ENCODE results near the gene CACNG8.
"Not testable (repeated sequence)": the region's sequence is repeated elsewhere in the genome, so short reads cannot be mapped to it uniquely, and the experiment has no call there.

CACNG8 gene

DNA sequence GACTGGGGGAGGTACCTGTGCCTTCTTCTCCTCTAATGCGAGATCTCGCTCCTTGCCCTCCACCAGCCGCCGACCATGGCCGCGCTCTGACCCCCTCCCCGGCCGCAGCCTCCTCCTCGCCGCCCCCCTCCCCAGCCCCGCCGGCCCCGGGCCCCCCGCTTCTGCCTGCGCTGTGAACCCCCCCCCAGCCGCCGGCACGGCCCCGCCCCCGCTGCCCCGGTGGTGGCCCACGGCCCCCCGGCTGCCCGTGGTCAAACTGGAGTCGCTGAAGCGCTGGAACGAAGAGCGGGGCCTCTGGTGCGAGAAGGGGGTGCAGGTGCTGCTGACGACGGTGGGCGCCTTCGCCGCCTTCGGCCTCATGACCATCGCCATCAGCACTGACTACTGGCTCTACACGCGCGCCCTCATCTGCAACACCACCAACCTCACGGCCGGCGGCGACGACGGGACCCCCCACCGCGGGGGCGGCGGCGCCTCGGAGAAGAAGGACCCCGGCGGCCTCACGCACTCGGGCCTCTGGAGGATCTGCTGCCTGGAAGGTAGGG lies at the start of gene CACNG8:
CACNG8 (plus strand) TSS at position 51 of the 545 bp plus-strand sequence.
- Mint-ChIP-seq H3K4me1 (peaks cover 12% of the 10 kb centered on the region), H3K27ac (ENCODE audit: low read depth) (no peak within 1 kb of the TSS), H3K9me3 (no peaks in the 10 kb centered on the region), H3K27me3 (peaks cover 93% of the 10 kb centered on the region), H3K4me3 (no peak within 1 kb of the TSS), H3K36me3 (ENCODE audit: insufficient read depth) (peaks cover 1% of the 10 kb centered on the region)
- DNase-seq (ENCODE audit: low spot score in 2 of 2) (no peak), ATAC-seq (replicated peaks; ENCODE audit: extremely low read depth, poor library complexity, severe bottlenecking) (no peak)

- no peak for DNase-seq (ENCODE audit: low spot score in 2 of 2)
- peaks cover 2% of the 10 kb centered on the region for H3K36me3 Mint-ChIP-seq (ENCODE audit: insufficient read depth)
- ATAC-seq (replicated peaks; ENCODE audit: extremely low read depth, poor library complexity, severe bottlenecking): no peak
- no peak overlapping the region for H3K4me3 Mint-ChIP-seq
- no peak overlapping the region for H3K27ac Mint-ChIP-seq (ENCODE audit: low read depth)
- peaks cover 6% of the 10 kb centered on the region for H3K9me3 Mint-ChIP-seq
- peaks cover 62% of the 10 kb centered on the region for H3K27me3 Mint-ChIP-seq
- no peaks in the 10 kb centered on the region for H3K4me1 Mint-ChIP-seq
Observed at GRCh38 chr19:53915000-53915399, 47.7 kb upstream of the CACNG8 start.

- peaks cover 2% of the 10 kb centered on the region for H3K36me3 Mint-ChIP-seq (ENCODE audit: insufficient read depth)
- peaks cover 6% of the 10 kb centered on the region for H3K9me3 Mint-ChIP-seq
- DNase-seq (ENCODE audit: low spot score in 2 of 2): no peak
- H3K27ac Mint-ChIP-seq (ENCODE audit: low read depth): no peak overlapping the region
- no peak overlapping the region for H3K4me3 Mint-ChIP-seq
- H3K27me3 Mint-ChIP-seq: peaks cover 52% of the 10 kb centered on the region
- no peaks in the 10 kb centered on the region for H3K4me1 Mint-ChIP-seq
- no peak for ATAC-seq (replicated peaks; ENCODE audit: extremely low read depth, poor library complexity, severe bottlenecking)
Observed at GRCh38 chr19:53916004-53916403, 46.7 kb upstream of the CACNG8 start.

GRCh38 chr19:53917356-53917755 lies 45.4 kb upstream of the CACNG8 start:
- Mint-ChIP-seq H3K4me3 (no peak overlapping the region), H3K36me3 (ENCODE audit: insufficient read depth) (no peaks in the 10 kb centered on the region), H3K27ac (ENCODE audit: low read depth) (no peak overlapping the region), H3K4me1 (no peaks in the 10 kb centered on the region), H3K9me3 (peaks cover 6% of the 10 kb centered on the region), H3K27me3 (peaks cover 38% of the 10 kb centered on the region)
- ATAC-seq (replicated peaks; ENCODE audit: extremely low read depth, poor library complexity, severe bottlenecking) (no peak), DNase-seq (ENCODE audit: low spot score in 2 of 2) (no peak)

GRCh38 chr19:53927739-53928138 lies 35.0 kb upstream of the CACNG8 start:
- no peaks in the 10 kb centered on the region for H3K4me1 Mint-ChIP-seq
- H3K27ac Mint-ChIP-seq (ENCODE audit: low read depth): no peak overlapping the region
- no peak overlapping the region for H3K4me3 Mint-ChIP-seq
- ATAC-seq (replicated peaks; ENCODE audit: extremely low read depth, poor library complexity, severe bottlenecking): no peak
- peaks cover 2% of the 10 kb centered on the region for H3K36me3 Mint-ChIP-seq (ENCODE audit: insufficient read depth)
- DNase-seq (ENCODE audit: low spot score in 2 of 2): no peak
- peaks cover 5% of the 10 kb centered on the region for H3K9me3 Mint-ChIP-seq
- H3K27me3 Mint-ChIP-seq: no peaks in the 10 kb centered on the region

GRCh38 chr19:53936029-53936428 lies 26.7 kb upstream of the CACNG8 start:
- Mint-ChIP-seq H3K9me3 (no peaks in the 10 kb centered on the region), H3K36me3 (ENCODE audit: insufficient read depth) (no peaks in the 10 kb centered on the region), H3K27ac (ENCODE audit: low read depth) (no peak overlapping the region), H3K4me3 (no peak overlapping the region), H3K4me1 (no peaks in the 10 kb centered on the region), H3K27me3 (peaks cover 41% of the 10 kb centered on the region)
- ATAC-seq (replicated peaks; ENCODE audit: extremely low read depth, poor library complexity, severe bottlenecking) (no peak), DNase-seq (ENCODE audit: low spot score in 2 of 2) (no peak)

DNA sequence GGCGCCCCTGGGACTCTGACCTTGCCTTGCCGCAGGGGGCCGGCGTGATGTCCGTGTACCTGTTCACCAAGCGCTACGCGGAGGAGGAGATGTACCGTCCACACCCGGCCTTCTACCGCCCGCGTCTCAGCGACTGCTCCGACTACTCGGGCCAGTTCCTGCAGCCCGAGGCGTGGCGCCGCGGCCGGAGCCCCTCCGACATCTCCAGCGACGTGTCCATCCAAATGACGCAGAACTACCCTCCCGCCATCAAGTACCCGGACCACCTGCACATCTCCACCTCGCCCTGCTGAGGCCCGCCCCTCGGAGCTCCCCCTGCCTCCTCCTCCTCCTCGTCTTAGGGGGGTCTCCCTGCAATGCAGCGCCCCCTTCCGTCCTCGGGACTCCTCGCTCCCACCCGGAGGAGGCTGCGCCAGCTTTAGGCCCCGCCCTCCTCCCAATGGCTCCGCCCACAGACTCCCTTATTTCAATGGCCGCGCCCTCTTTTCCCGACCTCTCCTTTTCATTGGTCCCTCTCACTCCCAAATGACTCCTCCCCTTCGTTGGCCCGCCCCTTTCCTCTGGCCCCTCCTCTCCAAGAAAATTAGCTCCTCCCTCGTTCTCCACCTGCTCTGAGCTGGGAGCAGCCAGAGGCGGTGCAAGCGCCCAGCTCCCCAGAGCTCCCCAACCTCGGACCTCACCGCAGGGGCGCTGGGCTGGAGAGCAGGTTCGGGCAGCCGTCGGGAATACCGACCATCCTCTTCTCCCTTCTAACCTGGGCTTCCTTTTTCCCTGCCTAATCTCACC lies 20.5 kb upstream of the CACNG8 start:
- Mint-ChIP-seq H3K36me3 (ENCODE audit: insufficient read depth) (no peaks in the 10 kb centered on the region), H3K27ac (ENCODE audit: low read depth) (no peak overlapping the region), H3K9me3 (peaks cover 5% of the 10 kb centered on the region), H3K27me3 (peaks cover 84% of the 10 kb centered on the region), H3K4me3 (no peak overlapping the region), H3K4me1 (peaks cover 8% of the 10 kb centered on the region)
- ATAC-seq (replicated peaks; ENCODE audit: extremely low read depth, poor library complexity, severe bottlenecking) (no peak), DNase-seq (ENCODE audit: low spot score in 2 of 2) (no peak)

DNA sequence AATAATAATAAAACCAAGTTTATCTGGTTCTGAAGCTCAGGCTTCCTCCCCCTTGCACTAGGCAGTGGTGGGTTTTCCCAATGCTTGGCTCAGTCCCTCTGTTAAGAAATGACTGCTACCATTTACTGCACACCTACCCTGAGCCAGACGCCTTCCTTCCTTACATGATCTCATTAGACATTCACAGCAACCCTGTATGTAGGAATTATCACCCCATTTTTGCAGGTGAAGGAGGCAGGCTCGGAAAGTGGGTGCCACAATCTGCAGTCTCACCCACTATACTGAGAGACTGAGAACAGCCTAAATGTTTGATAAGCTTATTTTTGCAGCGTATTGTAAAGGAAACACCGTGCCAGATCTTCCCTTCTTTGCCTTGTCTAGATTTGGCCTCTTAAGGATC lies 18.3 kb upstream of the CACNG8 start:
- no peak for DNase-seq (ENCODE audit: low spot score in 2 of 2)
- Mint-ChIP-seq H3K9me3 (peaks cover 5% of the 10 kb centered on the region), H3K4me3 (no peak overlapping the region), H3K27me3 (peaks cover 77% of the 10 kb centered on the region), H3K4me1 (peaks cover 8% of the 10 kb centered on the region), H3K27ac (ENCODE audit: low read depth) (no peak overlapping the region), H3K36me3 (ENCODE audit: insufficient read depth) (no peaks in the 10 kb centered on the region)
- no peak for ATAC-seq (replicated peaks; ENCODE audit: extremely low read depth, poor library complexity, severe bottlenecking)

- H3K4me1 Mint-ChIP-seq: peaks cover 8% of the 10 kb centered on the region
- peaks cover 5% of the 10 kb centered on the region for H3K9me3 Mint-ChIP-seq
- no peaks in the 10 kb centered on the region for H3K36me3 Mint-ChIP-seq (ENCODE audit: insufficient read depth)
- peaks cover 72% of the 10 kb centered on the region for H3K27me3 Mint-ChIP-seq
- ATAC-seq (replicated peaks; ENCODE audit: extremely low read depth, poor library complexity, severe bottlenecking) (no peak), DNase-seq (ENCODE audit: low spot score in 2 of 2) (no peak)
- no peak overlapping the region for H3K27ac Mint-ChIP-seq (ENCODE audit: low read depth)
- H3K4me3 Mint-ChIP-seq: no peak overlapping the region
Observed at GRCh38 chr19:53944933-53945332, 17.8 kb upstream of the CACNG8 start.

DNA sequence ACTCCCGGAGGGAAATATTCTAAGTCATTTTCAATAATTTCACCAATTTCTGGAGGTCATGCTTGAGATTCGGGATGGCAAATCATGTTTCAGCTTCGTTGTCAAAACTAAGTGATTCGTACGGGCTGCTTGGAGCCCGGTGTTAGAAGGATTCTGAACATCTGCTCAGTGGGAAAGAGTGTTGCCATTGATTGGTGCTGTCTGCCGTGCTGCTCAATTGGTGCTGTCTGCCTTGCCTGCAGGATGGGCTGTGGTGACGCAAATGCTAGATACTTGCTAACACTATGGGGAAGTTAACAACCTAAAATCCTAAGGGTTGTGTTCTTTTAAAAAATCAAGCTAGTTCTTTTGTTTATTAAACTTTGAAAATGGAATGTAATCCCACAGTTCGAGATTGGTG lies 17.3 kb upstream of the CACNG8 start:
- no peak for ATAC-seq (replicated peaks; ENCODE audit: extremely low read depth, poor library complexity, severe bottlenecking)
- H3K4me1 Mint-ChIP-seq: peaks cover 8% of the 10 kb centered on the region
- H3K27ac Mint-ChIP-seq (ENCODE audit: low read depth): no peak overlapping the region
- no peak overlapping the region for H3K4me3 Mint-ChIP-seq
- H3K9me3 Mint-ChIP-seq: peaks cover 5% of the 10 kb centered on the region
- no peak for DNase-seq (ENCODE audit: low spot score in 2 of 2)
- no peaks in the 10 kb centered on the region for H3K36me3 Mint-ChIP-seq (ENCODE audit: insufficient read depth)
- H3K27me3 Mint-ChIP-seq: peaks cover 67% of the 10 kb centered on the region

- H3K4me3 Mint-ChIP-seq: no peak overlapping the region
- DNase-seq (ENCODE audit: low spot score in 2 of 2) (no peak), ATAC-seq (replicated peaks; ENCODE audit: extremely low read depth, poor library complexity, severe bottlenecking) (no peak)
- H3K27ac Mint-ChIP-seq (ENCODE audit: low read depth): no peak overlapping the region
- H3K36me3 Mint-ChIP-seq (ENCODE audit: insufficient read depth): no peaks in the 10 kb centered on the region
- peaks cover 5% of the 10 kb centered on the region for H3K9me3 Mint-ChIP-seq
- H3K4me1 Mint-ChIP-seq: peaks cover 8% of the 10 kb centered on the region
- peaks cover 61% of the 10 kb centered on the region for H3K27me3 Mint-ChIP-seq
Observed at GRCh38 chr19:53945998-53946397, 16.7 kb upstream of the CACNG8 start.

- Mint-ChIP-seq H3K9me3 (peaks cover 3% of the 10 kb centered on the region), H3K4me3 (no peak overlapping the region), H3K4me1 (peaks cover 6% of the 10 kb centered on the region), H3K36me3 (ENCODE audit: insufficient read depth) (no peaks in the 10 kb centered on the region), H3K27me3 (peaks cover 60% of the 10 kb centered on the region), H3K27ac (ENCODE audit: low read depth) (no peak overlapping the region)
- DNase-seq (ENCODE audit: low spot score in 2 of 2) (no peak), ATAC-seq (replicated peaks; ENCODE audit: extremely low read depth, poor library complexity, severe bottlenecking) (no peak)
Observed at GRCh38 chr19:53947624-53948023, 15.1 kb upstream of the CACNG8 start.

DNA sequence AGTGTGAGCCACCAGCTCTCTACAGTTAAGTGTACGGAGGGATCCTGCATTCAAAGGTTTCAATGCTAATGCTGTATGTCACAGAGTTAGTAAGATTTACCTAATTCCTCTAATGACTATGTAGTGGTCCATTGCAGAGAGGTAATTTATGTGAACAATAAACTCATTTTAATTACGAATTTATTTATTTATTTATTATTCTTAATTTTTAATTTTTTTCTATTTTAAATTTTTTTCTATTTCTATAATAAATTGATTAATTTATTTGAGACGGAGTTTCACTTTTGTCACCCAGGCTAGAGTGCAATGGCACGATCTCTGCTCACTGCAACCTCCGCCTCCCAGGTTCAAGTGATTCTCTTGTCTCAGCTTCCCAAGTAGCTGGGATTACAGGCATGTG lies 14.1 kb upstream of the CACNG8 start:
- not testable (repeated sequence) for ATAC-seq (replicated peaks; ENCODE audit: extremely low read depth, poor library complexity, severe bottlenecking); H3K4me3 Mint-ChIP-seq; DNase-seq (ENCODE audit: low spot score in 2 of 2); H3K4me1 Mint-ChIP-seq; H3K27ac Mint-ChIP-seq (ENCODE audit: low read depth); H3K36me3 Mint-ChIP-seq (ENCODE audit: insufficient read depth); H3K9me3 Mint-ChIP-seq
- H3K27me3 Mint-ChIP-seq: peaks cover 52% of the 10 kb centered on the region

All from central memory CD8-positive, alpha-beta T cell (primary cell).